Lower lobe of right lung (tissue), 2 donors: ENCODE measurements around the gene ZNF177. TPM values are rescaled to one million over a fixed set of nuclear protein-coding genes. Genes with fewer than 3 reads are reported as not detected.

Experiments
- ATAC-seq, 2 donors: fragments of 200-7000 bp; cut with Tn5 transposase; one replicate each; pipeline ENCODE4 v1.9.1; 2020 to 2022; ENCODE audit warnings: mild to moderate bottlenecking in 2 of 2, moderate library complexity in 2 of 2
- DNase-seq: peaks from one replicate; pipeline ENCODE4 v3.0.0-alpha.2; 2020
- H3K27ac ChIP-seq: fragments of 200-600 bp; one replicate; pipeline ENCODE4 v1.8.0; 2022
- H3K27me3 ChIP-seq: fragments of 200-600 bp; one replicate; pipeline ENCODE4 v1.8.0; 2022; ENCODE audit warnings: low read depth
- H3K36me3 ChIP-seq: fragments of 200-600 bp; one replicate; pipeline ENCODE4 v1.8.0; 2022; ENCODE audit warnings: mild to moderate bottlenecking
- H3K4me1 ChIP-seq: fragments of 200-600 bp; one replicate; pipeline ENCODE4 v1.8.0; 2022
- H3K4me3 ChIP-seq: fragments of 200-600 bp; one replicate; pipeline ENCODE4 v1.8.0; 2022; ENCODE audit warnings: mild to moderate bottlenecking
- H3K9me3 ChIP-seq: fragments of 200-600 bp; one replicate; pipeline ENCODE4 v1.8.0; 2022
- intact Hi-C: fragments of 100-400 bp; cut with DNase I; formaldehyde crosslinking; loops from one replicate; pipeline ENCODE4 v1.11.0; 2022
- total RNA-seq: library from RNA; stranded (reverse); fragmentation: NEBNext Ultra II Directional; extraction: Animal tissue kit (Norgen Biotek cat#: 25700); gene quantifications from one replicate; pipeline ENCODE4 v1.2.1, GENCODE V29; 2021
- TF ChIP-seq, protein P1 (sequence below): fragments of 200-600 bp; IDR thresholded peaks from one replicate; pipeline ENCODE4 v1.8.0; 2022; ENCODE audit warnings: antibody characterized with exemption, mild to moderate bottlenecking
- donor health status: DM: no; HTN: yes; CAD: no; lungs with severe emphysema.

The ZNF177 gene
- total RNA-seq, 1 donor from 2014 or later = 2.2 TPM

DNA sequence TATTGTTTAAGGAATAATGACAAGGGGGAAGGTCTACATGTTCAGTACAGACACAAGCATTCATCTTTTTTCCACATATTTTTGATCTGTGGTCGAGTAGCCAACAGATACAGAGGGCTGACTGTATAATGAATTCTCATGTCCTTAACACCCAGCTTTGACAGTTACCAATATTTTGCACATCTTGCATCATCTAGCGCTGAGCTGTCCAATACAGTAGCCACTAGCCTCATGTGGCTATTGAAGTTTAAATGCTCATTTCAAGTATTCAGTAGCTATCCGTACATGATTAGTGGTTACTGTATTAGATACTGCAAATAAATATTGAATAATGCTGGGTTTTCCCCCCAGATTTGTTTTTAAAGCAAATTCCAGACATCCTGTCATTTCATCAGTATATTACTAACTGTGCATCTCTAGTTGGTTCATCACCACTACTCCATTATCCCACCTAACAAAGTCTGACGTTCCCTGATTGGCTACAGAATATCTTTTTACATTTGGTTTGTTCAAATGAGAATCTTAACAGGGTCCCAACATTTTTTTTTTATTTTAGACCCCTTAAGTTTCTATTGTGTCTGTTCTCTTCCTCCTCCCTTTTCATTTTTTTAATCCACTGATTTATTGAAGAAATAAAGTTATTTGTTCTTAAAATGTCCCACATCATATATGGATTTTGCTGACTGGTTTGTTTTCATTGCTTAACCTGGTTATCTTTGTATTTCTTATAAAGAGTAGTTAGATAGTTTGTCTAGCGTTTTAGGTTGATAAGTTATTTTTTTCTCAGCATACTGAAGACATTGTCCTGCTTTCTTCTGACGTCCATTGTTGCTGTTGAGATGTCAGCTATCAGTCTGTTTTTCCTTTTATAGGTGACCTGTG lies 8.2 kb downstream of the ZNF177 start:
- DNase-seq = no peak
- Histone ChIP-seq H3K4me3 (no peak overlapping the region), H3K36me3 (no peaks in the 10 kb centered on the region), H3K4me1 (no peaks in the 10 kb centered on the region), H3K27me3 (no peaks in the 10 kb centered on the region), H3K9me3 (peaks cover 92% of the 10 kb centered on the region), H3K27ac (no peak overlapping the region)
- intact Hi-C loops = no loop called here
- TF ChIP-seq, protein P1, sequence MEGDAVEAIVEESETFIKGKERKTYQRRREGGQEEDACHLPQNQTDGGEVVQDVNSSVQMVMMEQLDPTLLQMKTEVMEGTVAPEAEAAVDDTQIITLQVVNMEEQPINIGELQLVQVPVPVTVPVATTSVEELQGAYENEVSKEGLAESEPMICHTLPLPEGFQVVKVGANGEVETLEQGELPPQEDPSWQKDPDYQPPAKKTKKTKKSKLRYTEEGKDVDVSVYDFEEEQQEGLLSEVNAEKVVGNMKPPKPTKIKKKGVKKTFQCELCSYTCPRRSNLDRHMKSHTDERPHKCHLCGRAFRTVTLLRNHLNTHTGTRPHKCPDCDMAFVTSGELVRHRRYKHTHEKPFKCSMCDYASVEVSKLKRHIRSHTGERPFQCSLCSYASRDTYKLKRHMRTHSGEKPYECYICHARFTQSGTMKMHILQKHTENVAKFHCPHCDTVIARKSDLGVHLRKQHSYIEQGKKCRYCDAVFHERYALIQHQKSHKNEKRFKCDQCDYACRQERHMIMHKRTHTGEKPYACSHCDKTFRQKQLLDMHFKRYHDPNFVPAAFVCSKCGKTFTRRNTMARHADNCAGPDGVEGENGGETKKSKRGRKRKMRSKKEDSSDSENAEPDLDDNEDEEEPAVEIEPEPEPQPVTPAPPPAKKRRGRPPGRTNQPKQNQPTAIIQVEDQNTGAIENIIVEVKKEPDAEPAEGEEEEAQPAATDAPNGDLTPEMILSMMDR = no peak
- no peak for ATAC-seq

- H3K27me3 ChIP-seq = no peaks in the 10 kb centered on the region
- H3K4me3 ChIP-seq = no peak overlapping the region
- peaks cover 42% of the 10 kb centered on the region for H3K36me3 ChIP-seq
- H3K4me1 ChIP-seq = no peaks in the 10 kb centered on the region
- no peak for ATAC-seq
- intact Hi-C loops = no loop called here
- no peak for DNase-seq
- no peak overlapping the region for H3K27ac ChIP-seq
- TF ChIP-seq, protein P1 = no peak
- peaks cover 100% of the 10 kb centered on the region for H3K9me3 ChIP-seq
Measured at GRCh38 chr19:9381361-9381785, 18.6 kb downstream of the ZNF177 start.

- Histone ChIP-seq H3K4me3 (peak overlapping the region; percentile 58), H3K27ac (no peak overlapping the region), H3K36me3 (no peaks in the 10 kb centered on the region), H3K9me3 (peaks cover 72% of the 10 kb centered on the region), H3K4me1 (no peaks in the 10 kb centered on the region), H3K27me3 (no peaks in the 10 kb centered on the region)
- peak; percentile 65 for DNase-seq
- intact Hi-C loops = no loop called here
- TF ChIP-seq, protein P1 = no peak
- ATAC-seq = peak; percentile 70 to 83
Measured at GRCh38 chr19:9406798-9407352, 44.1 kb downstream of the ZNF177 start.

DNA sequence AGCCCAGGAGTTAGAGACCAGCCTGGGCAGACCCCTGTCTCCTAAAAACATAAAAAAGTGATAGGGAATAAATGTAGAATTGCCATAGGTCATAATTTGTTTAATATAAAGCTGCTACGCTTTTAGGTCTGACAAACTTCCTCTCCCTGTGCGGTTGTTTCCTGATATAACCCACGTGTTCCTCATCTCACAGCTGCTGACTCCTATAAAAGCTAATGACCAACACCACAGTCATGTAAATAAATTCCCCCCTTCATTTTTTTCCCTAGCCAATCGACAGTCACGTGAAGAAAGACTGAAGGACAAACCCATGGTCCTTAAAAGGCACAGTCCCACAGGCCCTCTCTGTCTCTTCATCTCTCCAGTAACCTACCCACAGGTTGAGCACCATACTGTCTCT lies 45.0 kb downstream of the ZNF177 start:
- Histone ChIP-seq H3K4me3 (no peak overlapping the region), H3K4me1 (no peaks in the 10 kb centered on the region), H3K27me3 (no peaks in the 10 kb centered on the region), H3K9me3 (peaks cover 80% of the 10 kb centered on the region), H3K27ac (no peak overlapping the region), H3K36me3 (no peaks in the 10 kb centered on the region)
- DNase-seq (no peak), ATAC-seq (no peak)
- TF ChIP-seq, protein P1 = no peak
- intact Hi-C loops = no loop called here

DNA sequence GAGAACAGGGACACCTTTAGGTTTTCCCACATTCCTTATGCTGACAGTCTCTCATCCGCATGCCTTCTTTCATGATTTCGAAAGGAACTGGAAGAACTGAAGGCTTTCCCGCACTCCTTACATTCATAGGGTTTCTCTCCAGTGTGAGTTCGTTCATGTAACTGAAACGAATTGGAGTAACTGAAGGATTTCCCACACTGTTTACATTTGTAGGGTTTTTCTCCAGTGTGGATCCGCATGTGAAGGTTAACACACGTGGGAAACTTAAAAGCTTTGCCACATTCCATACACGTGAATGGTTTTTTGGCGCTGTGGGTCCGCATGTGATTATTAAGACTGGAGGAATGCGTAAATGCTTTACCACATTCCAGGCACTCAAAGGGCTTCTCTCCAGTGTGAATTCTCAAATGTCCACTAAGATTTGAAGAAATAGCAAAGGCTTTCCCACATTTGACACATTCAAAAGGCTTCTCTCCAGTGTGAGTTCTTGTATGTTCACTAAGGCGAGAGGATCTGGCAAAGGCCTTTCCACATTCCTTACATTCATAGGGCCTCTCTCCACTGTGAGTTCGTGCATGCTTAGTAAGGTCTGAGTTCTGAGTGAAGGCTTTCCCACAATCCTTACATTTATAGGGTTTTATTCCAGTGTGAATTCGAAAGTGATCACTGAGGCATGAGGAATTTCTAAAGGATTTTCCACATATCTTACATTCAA lies 50.6 kb downstream of the ZNF177 start:
- no peak overlapping the region for H3K4me3 ChIP-seq
- peaks cover 96% of the 10 kb centered on the region for H3K9me3 ChIP-seq
- no peak for DNase-seq
- TF ChIP-seq, protein P1 = no peak
- H3K27ac ChIP-seq = no peak overlapping the region
- ATAC-seq = no peak
- H3K4me1 ChIP-seq = no peaks in the 10 kb centered on the region
- intact Hi-C loops = no loop called here
- no peaks in the 10 kb centered on the region for H3K27me3 ChIP-seq
- peaks cover 50% of the 10 kb centered on the region for H3K36me3 ChIP-seq
